C4-2B (cell line): ENCODE data around the gene ADAP1.

Experiments
- ZFX ChIP-seq: fragments of 450-650 bp; IDR thresholded peaks from 2 replicates; pipeline ENCODE4 v1.6.1; 2017
- TF ChIP-seq, protein P1 (sequence below): fragments of 450-650 bp; conservative IDR thresholded peaks from 2 replicates; pipeline ENCODE4 v1.5.1; 2017; ENCODE audit warnings: mild to moderate bottlenecking

DNA sequence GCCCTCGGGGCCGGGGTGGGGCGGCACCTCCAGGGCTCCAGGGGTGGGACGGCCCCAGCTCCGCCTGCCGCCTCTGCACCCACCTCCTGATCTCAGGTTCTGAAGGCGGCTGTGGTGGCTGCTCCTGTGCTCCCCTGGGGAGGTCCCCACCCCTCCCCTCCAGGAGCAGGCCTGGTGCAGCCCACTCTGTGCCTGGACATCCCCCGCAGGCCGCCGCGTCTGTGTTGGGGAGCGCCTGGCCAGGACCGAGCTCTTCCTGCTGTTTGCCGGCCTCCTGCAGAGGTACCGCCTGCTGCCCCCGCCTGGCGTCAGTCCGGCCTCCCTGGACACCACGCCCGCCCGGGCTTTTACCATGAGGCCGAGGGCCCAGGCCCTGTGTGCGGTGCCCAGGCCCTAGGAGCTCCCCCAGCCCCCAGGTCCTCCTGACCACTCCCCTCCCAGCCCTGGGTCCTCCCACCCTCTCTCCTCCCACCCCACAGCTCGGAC lies 34.0 kb upstream of the ADAP1 start:
- TF ChIP-seq, protein P1, sequence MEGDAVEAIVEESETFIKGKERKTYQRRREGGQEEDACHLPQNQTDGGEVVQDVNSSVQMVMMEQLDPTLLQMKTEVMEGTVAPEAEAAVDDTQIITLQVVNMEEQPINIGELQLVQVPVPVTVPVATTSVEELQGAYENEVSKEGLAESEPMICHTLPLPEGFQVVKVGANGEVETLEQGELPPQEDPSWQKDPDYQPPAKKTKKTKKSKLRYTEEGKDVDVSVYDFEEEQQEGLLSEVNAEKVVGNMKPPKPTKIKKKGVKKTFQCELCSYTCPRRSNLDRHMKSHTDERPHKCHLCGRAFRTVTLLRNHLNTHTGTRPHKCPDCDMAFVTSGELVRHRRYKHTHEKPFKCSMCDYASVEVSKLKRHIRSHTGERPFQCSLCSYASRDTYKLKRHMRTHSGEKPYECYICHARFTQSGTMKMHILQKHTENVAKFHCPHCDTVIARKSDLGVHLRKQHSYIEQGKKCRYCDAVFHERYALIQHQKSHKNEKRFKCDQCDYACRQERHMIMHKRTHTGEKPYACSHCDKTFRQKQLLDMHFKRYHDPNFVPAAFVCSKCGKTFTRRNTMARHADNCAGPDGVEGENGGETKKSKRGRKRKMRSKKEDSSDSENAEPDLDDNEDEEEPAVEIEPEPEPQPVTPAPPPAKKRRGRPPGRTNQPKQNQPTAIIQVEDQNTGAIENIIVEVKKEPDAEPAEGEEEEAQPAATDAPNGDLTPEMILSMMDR, result no peak
- no peak for TF ChIP-seq ZFX
